A549 (cell line): Measurements from ENCODE around the gene TBCCD1. TPM values are rescaled to one million over a fixed set of nuclear protein-coding genes. Genes with fewer than 3 reads are reported as not detected.
"Not testable (repeated sequence)": the region's sequence is repeated elsewhere in the genome, so short reads cannot be mapped to it uniquely, and the experiment has no call there.

Experiments used
- ATAC-seq, 2 experiments: fragments of 200-7000 bp in 1 of 2; fragments of >200 bp in 1 of 2; cut with Nextera tagmentation in 1 of 2; cut with Tn5 transposase in 1 of 2; 3 replicates each; pipeline versions ENCODE4 v1.8.0 to v1.9.1; 2018 to 2020; ENCODE audit warnings: mild to moderate bottlenecking in 1 of 2, moderate library complexity in 1 of 2
- CTCF ChIA-PET: fragments of 300-600 bp; sonication (Branson Sonifier 250); formaldehyde crosslinking; extraction: SDS; loops from one replicate; lab custom pipeline; 2021; ENCODE audit warnings: antibody characterized with exemption, inconsistent platforms; lab: Yijun Ruan, JAX
- POLR2A ChIA-PET: fragments of 350-600 bp; formaldehyde crosslinking; extraction: SDS; loops from one replicate; lab custom pipeline; 2021; ENCODE audit warnings: antibody characterized with exemption, inconsistent platforms; lab: Yijun Ruan, JAX
- DNase-seq, 2 experiments: peaks; one replicate each; pipeline versions ENCODE4 v3.0.0 to v3.0.0-alpha.2; 2011 to 2016; ENCODE audit warnings: low read depth in 1 of 2, low spot score in 1 of 2
- FAIRE-seq: peaks from 2 replicates; lab custom pipeline; 2011; peaks lifted over from hg19 to GRCh38; lab: Jason Lieb, UNC
- H3K27ac ChIP-seq, 2 experiments: fragments of >200 bp; sonication (Bioruptor Twin); formaldehyde crosslinking; 3 replicates each; pipeline ENCODE4 v1.5.1; 2016 to 2017
- H3K4me1 ChIP-seq: fragments of >200 bp; sonication (Bioruptor Twin); formaldehyde crosslinking; 3 replicates; pipeline ENCODE4 v1.6.1; 2016
- H3K4me2 ChIP-seq: fragments of >200 bp; sonication (Bioruptor Twin); formaldehyde crosslinking; 3 replicates; pipeline ENCODE4 v1.6.1; 2016
- H3K4me3 ChIP-seq: fragments of >200 bp; sonication (Bioruptor Twin); formaldehyde crosslinking; 3 replicates; pipeline ENCODE4 v1.5.1; 2016
- H3K9me3 ChIP-seq: fragments of >200 bp; sonication (Bioruptor Twin); formaldehyde crosslinking; 3 replicates; pipeline ENCODE4 v1.6.1; 2016
- CBX8 ChIP-seq: fragments of 200-600 bp; sonication (generic); IDR thresholded peaks from 2 replicates; pipeline ENCODE4 v1.6.1; 2016
- CTCF ChIP-seq: fragments of >200 bp; sonication (Bioruptor Twin); formaldehyde crosslinking; IDR thresholded peaks from 3 replicates; pipeline ENCODE4 v1.5.1; 2016
- ESRRA ChIP-seq: fragments of 150-350 bp; IDR thresholded peaks from 2 replicates; pipeline ENCODE4 v1.6.1; 2014; ENCODE audit warnings: mild to moderate bottlenecking, low read length, borderline replicate concordance
- FOXS1 ChIP-seq: fragments of 250-450 bp; sonication (Bioruptor Pico); IDR thresholded peaks from 2 replicates; pipeline ENCODE4 v1.5.0; 2020; ENCODE audit warnings: mild to moderate bottlenecking, moderate library complexity
- GATA3 ChIP-seq: IDR thresholded peaks from 2 replicates; pipeline ENCODE4 v1.6.1; 2012; ENCODE audit warnings: borderline replicate concordance
- HES2 ChIP-seq: fragments of >200 bp; sonication (Bioruptor Twin); formaldehyde crosslinking; IDR thresholded peaks from 2 replicates; pipeline ENCODE4 v1.6.1; 2016
- HEYL ChIP-seq: fragments of 250-450 bp; sonication (Bioruptor Pico); IDR thresholded peaks from 2 replicates; pipeline ENCODE4 v1.8.0; 2021; ENCODE audit warnings: mild to moderate bottlenecking, moderate library complexity
- HOXB13 ChIP-seq: fragments of 250-450 bp; sonication (Bioruptor Pico); IDR thresholded peaks from 2 replicates; pipeline ENCODE4 v1.5.0; 2020; ENCODE audit warnings: low read depth, mild to moderate bottlenecking, moderate library complexity
- JUN ChIP-seq, 2 experiments: fragments of >200 bp; sonication (Bioruptor Twin); formaldehyde crosslinking; IDR thresholded peaks; 2 replicates in 1 of 2; 3 replicates in 1 of 2; pipeline ENCODE4 v1.6.1; 2016 to 2017
- KDM1A ChIP-seq: fragments of 200-600 bp; sonication (generic); IDR thresholded peaks from 2 replicates; pipeline ENCODE4 v1.6.1; 2016; ENCODE audit warnings: low read depth, mild to moderate bottlenecking
- MAX ChIP-seq: IDR thresholded peaks from 2 replicates; pipeline ENCODE4 v1.6.1; 2012
- NPAS2 ChIP-seq: fragments of 250-450 bp; sonication (Bioruptor Pico); IDR thresholded peaks from 2 replicates; pipeline ENCODE4 v1.8.0; 2022; ENCODE audit warnings: mild to moderate bottlenecking, moderate library complexity, borderline replicate concordance
- RAD21 ChIP-seq, 2 experiments: fragments of >200 bp in 1 of 2; sonication (Bioruptor Twin) in 1 of 2; formaldehyde crosslinking in 1 of 2; IDR thresholded peaks in 1 of 2; conservative IDR thresholded peaks in 1 of 2; 2 replicates in 1 of 2; 3 replicates in 1 of 2; pipeline ENCODE4 v1.6.1; 2012 to 2018; ENCODE audit warnings: inconsistent platforms in 1 of 2
- REST ChIP-seq: fragments of 200-600 bp; sonication (generic); IDR thresholded peaks from 2 replicates; pipeline ENCODE4 v1.6.1; 2016; ENCODE audit warnings: antibody characterized with exemption, mild to moderate bottlenecking, moderate library complexity
- TP53 ChIP-seq: fragments of 250-450 bp; sonication (Bioruptor Pico); IDR thresholded peaks from 2 replicates; pipeline ENCODE4 v1.5.0; 2021; ENCODE audit warnings: mild to moderate bottlenecking, moderate library complexity
- USF2 ChIP-seq: fragments of 450-650 bp; IDR thresholded peaks from 2 replicates; pipeline ENCODE4 v1.6.1; 2014; ENCODE audit warnings: antibody characterized with exemption
- ZC3H11A ChIP-seq: fragments of 450-650 bp; IDR thresholded peaks from 2 replicates; pipeline ENCODE4 v1.6.1; 2014; ENCODE audit warnings: antibody characterized with exemption, mild to moderate bottlenecking
- ZFP36 ChIP-seq: fragments of 450-650 bp; IDR thresholded peaks from 2 replicates; pipeline ENCODE4 v1.6.1; 2014; ENCODE audit warnings: borderline replicate concordance; ENCODE audit not compliant: partially characterized antibody
- WGBS: methylation state at CpG from one replicate; pipeline ENCODE4 v1.1.6; 2017; ENCODE audit errors: missing lambda C conversion rate; 5-methylcytosine and 5-hydroxymethylcytosine counted together
- polyA plus RNA-seq, 4 experiments: library from polyadenylated mRNA; depleted of rRNA in 3 of 4; stranded (reverse); fragments of >200 nt; fragmentation: RNase III in 1 of 4; extraction: RNeasy Plus Mini Kit Qiagen cat#74134 plus additional on column Dnase treatment in 1 of 4; gene quantifications; 2 replicates in 3 of 4; 3 replicates in 1 of 4; pipeline ENCODE4 v1.2.3, GENCODE V29; 2011 to 2017

The TBCCD1 gene
- polyA plus RNA-seq, 2 of the 4 experiments (the other 2 are of a cell fraction), result 5.8 to 11.4 TPM

GRCh38 chr3:186569779-186570095 lies 2.6 kb upstream of the TBCCD1 start:
- no peaks in the 10 kb centered on the region for H3K9me3 ChIP-seq
- DNase-seq (no peak), FAIRE-seq (no peak), ATAC-seq (no peak)
- CTCF ChIA-PET, result interaction anchor here (1.5 to 8.0 kb wide), 2 partner anchors 17 to 45 kb away, joined by 5 to 48 read pairs; partner anchors contain the start of gene AHSG
- H3K4me2 ChIP-seq, result peak overlapping the region; percentile 97
- TF ChIP-seq REST (no peak), HOXB13 (no peak), FOXS1 (CRISPR knock-in tag) (no peak), KDM1A (no peak), HES2 (no peak), JUN (IDR thresholded peaks at IDR 0.05) (no peak), ZC3H11A (no peak), MAX (no peak), ESRRA (no peak), TP53 (no peak), CBX8 (no peak), ZFP36 (no peak), HEYL (no peak), RAD21 (conservative IDR thresholded peaks at IDR 0.05 in 1 of 2, IDR thresholded peaks at IDR 0.05 in 1 of 2) (no peak), CTCF (no peak), USF2 (no peak), GATA3 (no peak), NPAS2 (no peak)
- POLR2A ChIA-PET, result interaction anchor here (0.6 to 1.6 kb wide), 8 partner anchors 17 to 632 kb away, joined by 3 to 24 read pairs (median 4); partner anchors contain the start of genes EIF4A2 and TRA2B
- WGBS, result 3% methylated on average over 7 of the region's 7 CpGs
- H3K4me1 ChIP-seq, result peaks cover 16% of the 10 kb centered on the region; the same call in 2 of the 3 replicates
- H3K27ac ChIP-seq, result peak overlapping the region; percentile 75 to 84
- peak overlapping the region; percentile 71 for H3K4me3 ChIP-seq

- ChIA-PET POLR2A (interaction anchor here (1.6 kb wide), 1 partner anchor 48 kb away, joined by 5 read pairs; no protein-coding TSS in a partner anchor), CTCF (interaction anchor here (0.6 to 8.0 kb wide), 2 partner anchors 46 to 239 kb away, joined by 5 to 48 read pairs; partner anchors contain the start of gene AHSG)
- ATAC-seq, H3K9me3 ChIP-seq, FAIRE-seq, DNase-seq: not testable (repeated sequence)
- Histone ChIP-seq H3K4me1 (peaks cover 16% of the 10 kb centered on the region; the same call in 2 of the 3 replicates), H3K4me2 (peak overlapping the region; percentile 97), H3K27ac (peak overlapping the region; percentile 75 to 84; a peak in 4 of 6 replicates), H3K4me3 (peak overlapping the region; percentile 71)
- 84% methylated on average over 11 of the region's 11 CpGs for WGBS
Observed at GRCh38 chr3:186569361-186569760, 2.2 kb upstream of the TBCCD1 start.
